ENCODE measurements around the gene TRIM41.

DNA sequence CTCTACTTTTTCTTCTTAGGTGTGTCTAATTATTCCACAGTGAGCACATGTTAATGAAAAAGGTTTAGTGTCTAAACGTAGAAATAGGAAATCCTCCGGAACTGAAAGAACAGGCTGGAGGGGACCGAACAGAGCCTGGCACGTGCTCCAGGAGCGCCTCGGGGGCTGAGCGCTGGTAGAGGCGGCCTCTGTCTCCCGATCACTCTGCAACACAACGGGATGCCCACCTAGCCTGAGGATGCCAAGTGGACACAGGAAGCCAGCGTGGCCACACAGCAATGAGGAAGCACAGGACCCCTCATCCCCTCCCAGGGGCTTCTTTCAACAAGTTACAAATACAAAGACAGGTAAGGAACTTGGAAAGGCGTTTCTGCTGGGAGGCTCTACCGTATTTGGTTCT lies 37.5 kb upstream of the TRIM41 start:
- TF ChIP-seq, protein P1, sequence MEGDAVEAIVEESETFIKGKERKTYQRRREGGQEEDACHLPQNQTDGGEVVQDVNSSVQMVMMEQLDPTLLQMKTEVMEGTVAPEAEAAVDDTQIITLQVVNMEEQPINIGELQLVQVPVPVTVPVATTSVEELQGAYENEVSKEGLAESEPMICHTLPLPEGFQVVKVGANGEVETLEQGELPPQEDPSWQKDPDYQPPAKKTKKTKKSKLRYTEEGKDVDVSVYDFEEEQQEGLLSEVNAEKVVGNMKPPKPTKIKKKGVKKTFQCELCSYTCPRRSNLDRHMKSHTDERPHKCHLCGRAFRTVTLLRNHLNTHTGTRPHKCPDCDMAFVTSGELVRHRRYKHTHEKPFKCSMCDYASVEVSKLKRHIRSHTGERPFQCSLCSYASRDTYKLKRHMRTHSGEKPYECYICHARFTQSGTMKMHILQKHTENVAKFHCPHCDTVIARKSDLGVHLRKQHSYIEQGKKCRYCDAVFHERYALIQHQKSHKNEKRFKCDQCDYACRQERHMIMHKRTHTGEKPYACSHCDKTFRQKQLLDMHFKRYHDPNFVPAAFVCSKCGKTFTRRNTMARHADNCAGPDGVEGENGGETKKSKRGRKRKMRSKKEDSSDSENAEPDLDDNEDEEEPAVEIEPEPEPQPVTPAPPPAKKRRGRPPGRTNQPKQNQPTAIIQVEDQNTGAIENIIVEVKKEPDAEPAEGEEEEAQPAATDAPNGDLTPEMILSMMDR (IDR thresholded peaks at IDR 0.05) = no peak
- TF ChIP-seq ZFX (IDR thresholded peaks at IDR 0.05; ENCODE audit: borderline replicate concordance) = no peak
